Right ventricle myocardium superior (tissue), 1 donor: Measurements from ENCODE around the gene LSM7. TPM values are rescaled to one million over a fixed set of nuclear protein-coding genes. Genes with fewer than 3 reads are reported as not detected.

Experiments used
- ATAC-seq: fragments of 200-7000 bp; cut with Tn5 transposase; one replicate; pipeline ENCODE4 v1.9.1; 2020; ENCODE audit warnings: mild to moderate bottlenecking; ENCODE audit not compliant: poor library complexity
- DNase-seq: peaks from one replicate; pipeline ENCODE4 v3.0.0-alpha.2; 2020
- intact Hi-C: fragments of 100-400 bp; cut with DNase I; formaldehyde crosslinking; loops from one replicate; pipeline ENCODE4 v1.11.2; 2022
- total RNA-seq: library from RNA; stranded (reverse); fragmentation: NEBNext Ultra II Directional; extraction: Animal tissue kit (Norgen Biotek cat#: 25700); gene quantifications from one replicate; pipeline ENCODE4 v1.2.1, GENCODE V29; 2021
- donor health status: DM: no; HTN: yes; CAD: no; lungs with severe emphysema.

The LSM7 gene
- total RNA-seq, 1 donor from 2014 or later = 37.3 TPM

GRCh38 chr19:2341244-2341751, 12.9 kb upstream of the LSM7 start:
- no peak for ATAC-seq
- DNase-seq = no peak

GRCh38 chr19:2340496-2341243, 12.3 kb upstream of the LSM7 start:
- DNase-seq = no peak
- intact Hi-C loops = no loop called here
- ATAC-seq = no peak

More at GRCh38 chr19:2341244-2341751, 12.9 kb upstream of the LSM7 start:
- intact Hi-C loops = no loop called here

GRCh38 chr19:2339644-2340310, 11.4 kb upstream of the LSM7 start:
- DNase-seq (no peak), ATAC-seq (no peak)
- intact Hi-C loops = no loop called here

GRCh38 chr19:2338751-2339643, 10.6 kb upstream of the LSM7 start:
- ATAC-seq (no peak), DNase-seq (no peak)
- intact Hi-C loops = no loop called here

GRCh38 chr19:2338055-2338615, 9.7 kb upstream of the LSM7 start:
- intact Hi-C loops = no loop called here
- no peak for ATAC-seq
- DNase-seq = no peak

GRCh38 chr19:2337329-2337707, 8.9 kb upstream of the LSM7 start:
- intact Hi-C loops = no loop called here
- ATAC-seq (peak; percentile 30), DNase-seq (no peak)

- intact Hi-C loops = no loop called here
- ATAC-seq = peak; percentile 7
Observed at GRCh38 chr19:2336528-2337328, 8.3 kb upstream of the LSM7 start.

GRCh38 chr19:2335848-2336247, 7.5 kb upstream of the LSM7 start:
- ATAC-seq (no peak), DNase-seq (no peak)
- intact Hi-C loops = no loop called here

More at GRCh38 chr19:2336528-2337328, 8.3 kb upstream of the LSM7 start:
- DNase-seq = no peak

- no peak for ATAC-seq
- no peak for DNase-seq
- intact Hi-C loops = no loop called here
Observed at GRCh38 chr19:2334986-2335846, 6.8 kb upstream of the LSM7 start.

- intact Hi-C loops = no loop called here
- DNase-seq (no peak), ATAC-seq (no peak)
Observed at GRCh38 chr19:2334426-2334825, 6.0 kb upstream of the LSM7 start.

- intact Hi-C loops = no loop called here
- ATAC-seq (no peak), DNase-seq (no peak)
Observed at GRCh38 chr19:2333807-2334211, 5.4 kb upstream of the LSM7 start.

- intact Hi-C loops = no loop called here
- ATAC-seq (no peak), DNase-seq (no peak)
Observed at GRCh38 chr19:2333027-2333806, 4.8 kb upstream of the LSM7 start.

GRCh38 chr19:2332341-2333026, 4.1 kb upstream of the LSM7 start:
- ATAC-seq = no peak
- intact Hi-C loops = no loop called here
- DNase-seq = peak; percentile 58

- no peak for DNase-seq
- intact Hi-C loops = no loop called here
- ATAC-seq = no peak
Observed at GRCh38 chr19:2331601-2332246, 3.3 kb upstream of the LSM7 start.

- ATAC-seq = no peak
- intact Hi-C loops = no loop called here
Observed at GRCh38 chr19:2330632-2331284, 2.4 kb upstream of the LSM7 start.

More at GRCh38 chr19:2330632-2331284, 2.4 kb upstream of the LSM7 start:
- DNase-seq = no peak
